Measurements from ENCODE around the gene MON2. TPM values are rescaled to one million over a fixed set of nuclear protein-coding genes. Genes with fewer than 3 reads are reported as not detected.

MON2 gene
- total and polyA plus RNA-seq, 2 of the 13 experiments (the other 11 are each of a cell fraction or from before 2014, with no cell fraction given): 10.5 to 24.8 TPM

- TF ChIP-seq, protein P1, sequence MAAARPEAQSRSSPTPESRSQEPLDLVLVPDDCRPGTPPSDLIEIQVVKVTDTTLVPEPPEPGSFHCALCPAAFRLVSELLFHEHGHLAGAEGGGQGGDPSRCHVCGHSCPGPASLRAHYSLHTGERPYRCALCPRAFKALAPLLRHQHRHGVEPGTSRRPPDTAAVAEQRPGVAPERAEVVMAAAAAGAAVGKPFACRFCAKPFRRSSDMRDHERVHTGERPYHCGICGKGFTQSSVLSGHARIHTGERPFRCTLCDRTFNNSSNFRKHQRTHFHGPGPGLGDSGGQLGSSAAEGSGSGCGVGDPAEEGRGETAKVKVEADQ (CRISPR knock-in tag; IDR thresholded peaks at IDR 0.05; ENCODE audit: borderline replicate concordance): no peak
- TF ChIP-seq CHD4 (IDR thresholded peaks at IDR 0.05; ENCODE audit: borderline replicate concordance, low read length) (no peak), CEBPG (CRISPR knock-in tag; IDR thresholded peaks at IDR 0.05) (no peak), ATF2 (CRISPR knock-in tag; IDR thresholded peaks at IDR 0.05) (no peak), SETDB1 (CRISPR knock-in tag; IDR thresholded peaks at IDR 0.05; ENCODE audit: borderline replicate concordance) (no peak), ELF3 (CRISPR knock-in tag; IDR thresholded peaks at IDR 0.05) (no peak), ZNF772 (CRISPR knock-in tag; IDR thresholded peaks at IDR 0.05) (no peak)
- TF ChIP-seq, protein P2, sequence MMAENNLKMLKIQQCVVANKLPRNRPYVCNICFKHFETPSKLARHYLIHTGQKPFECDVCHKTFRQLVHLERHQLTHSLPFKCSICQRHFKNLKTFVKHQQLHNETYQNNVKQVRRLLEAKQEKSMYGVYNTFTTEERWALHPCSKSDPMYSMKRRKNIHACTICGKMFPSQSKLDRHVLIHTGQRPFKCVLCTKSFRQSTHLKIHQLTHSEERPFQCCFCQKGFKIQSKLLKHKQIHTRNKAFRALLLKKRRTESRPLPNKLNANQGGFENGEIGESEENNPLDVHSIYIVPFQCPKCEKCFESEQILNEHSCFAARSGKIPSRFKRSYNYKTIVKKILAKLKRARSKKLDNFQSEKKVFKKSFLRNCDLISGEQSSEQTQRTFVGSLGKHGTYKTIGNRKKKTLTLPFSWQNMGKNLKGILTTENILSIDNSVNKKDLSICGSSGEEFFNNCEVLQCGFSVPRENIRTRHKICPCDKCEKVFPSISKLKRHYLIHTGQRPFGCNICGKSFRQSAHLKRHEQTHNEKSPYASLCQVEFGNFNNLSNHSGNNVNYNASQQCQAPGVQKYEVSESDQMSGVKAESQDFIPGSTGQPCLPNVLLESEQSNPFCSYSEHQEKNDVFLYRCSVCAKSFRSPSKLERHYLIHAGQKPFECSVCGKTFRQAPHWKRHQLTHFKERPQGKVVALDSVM (CRISPR knock-in tag; IDR thresholded peaks at IDR 0.05): no peak
Measured at GRCh38 chr12:62649412-62650138, 182.9 kb downstream of the MON2 start (continued).

MicroRNAs within 50 kb of the gene (microRNA counts, 767-probe panel; counts per million panel counts)
- microRNA hsa-let-7i-5p: not detected

Small RNA genes lying within 50 kb of the gene (microRNA-seq; reads per million reads assigned to microRNA genes)
- gene MIRLET7I: 1,351 reads per million, percentile 91 among the genes with 10 or more reads in this experiment

Small RNA genes lying within 50 kb of the gene (small RNA-seq; reads per million reads assigned to genes)
- gene MIRLET7I (ENCODE audit: insufficient read depth in 2 of 3, insufficient read length in 3 of 3, low read depth in 2 of 3, low replicate concordance in 1 of 3): 0.81 to 111 (median 39.4) reads per million in 3 experiments
- 0 reads per million in 3 experiments for gene RNU6-399P (ENCODE audit: insufficient read depth in 2 of 3, insufficient read length in 3 of 3, low read depth in 2 of 3, low replicate concordance in 1 of 3)

Other genes starting within 250 kb of the MON2 start
- gene USP15, start 206.4 kb upstream of the MON2 start, total RNA-seq (2016; rRNA removed; fragmentation: Illumina TruSeq; extraction: Trizol): 51.7 and 71.1 TPM in 2 replicates
- 12.2 and 17.3 TPM in 2 replicates for gene USP15, start 206.4 kb upstream of the MON2 start, polyA plus RNA-seq (2011; rRNA removed)